Upper lobe of left lung (tissue), 4 donors: Measurements from ENCODE around the gene PEX5L.

Experiments used
- CTCF ChIP-seq, 6 experiments: fragments of 450-650 bp in 4 of 6; fragments of 200-600 bp in 2 of 6; sonication (generic) in 2 of 6; IDR thresholded peaks; one replicate each; pipeline ENCODE4 v1.5.1; 2016 to 2019; ENCODE audit warnings: antibody characterized with exemption in 6 of 6
- EP300 ChIP-seq, 4 donors: sonication (generic); formaldehyde crosslinking; IDR thresholded peaks; one replicate each; pipeline ENCODE4 v1.5.1; 2017; ENCODE audit warnings: antibody characterized with exemption in 4 of 4, control low read depth in 2 of 4
- POLR2A ChIP-seq, 4 donors: fragments of 450-650 bp; IDR thresholded peaks; one replicate each; pipeline ENCODE4 v1.5.1; 2016 to 2017; ENCODE audit warnings: antibody characterized with exemption in 4 of 4, mild to moderate bottlenecking in 2 of 4
- POLR2AphosphoS5 ChIP-seq, 2 donors: sonication (generic); formaldehyde crosslinking; IDR thresholded peaks; one replicate each; pipeline ENCODE4 v1.5.1; 2017; ENCODE audit warnings: antibody characterized with exemption in 2 of 2

- TF ChIP-seq CTCF (IDR thresholded peaks at IDR 0.05) = no peak
- TF ChIP-seq POLR2A (IDR thresholded peaks at IDR 0.05) = no peak
- TF ChIP-seq EP300 (IDR thresholded peaks at IDR 0.05) = no peak
- no peak for TF ChIP-seq POLR2AphosphoS5 (IDR thresholded peaks at IDR 0.05)
Measured at GRCh38 chr3:179819379-179819778, 217.4 kb downstream of the PEX5L start.
